ENCODE data around the gene CBL.

DNA sequence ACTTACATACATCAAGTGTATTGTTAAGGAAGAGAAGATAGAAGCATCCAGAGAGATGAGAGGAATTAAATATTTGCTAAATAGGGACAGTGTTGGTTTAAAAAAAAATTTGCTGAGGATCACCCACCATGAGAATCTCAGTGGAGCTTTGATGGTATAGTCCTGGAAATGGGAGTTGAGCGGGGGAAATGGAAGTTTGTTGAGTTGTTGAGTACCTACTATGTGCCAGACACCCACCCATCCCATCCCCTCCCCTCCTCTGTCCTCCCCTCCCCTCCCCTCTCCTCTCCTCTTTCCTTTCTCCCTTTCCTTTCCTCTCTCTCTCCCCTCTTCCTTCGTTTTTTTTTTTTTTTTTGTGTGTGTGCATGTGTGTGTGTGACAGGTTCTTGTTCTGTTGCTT lies 145.1 kb downstream of the CBL start:
- TF ChIP-seq CTCF (IDR thresholded peaks at IDR 0.05) (no peak), ZFX (IDR thresholded peaks at IDR 0.05; ENCODE audit: borderline replicate concordance) (no peak)
